HepG2 (cell line): Measurements from ENCODE around the gene CEBPA. TPM values are rescaled to one million over a fixed set of nuclear protein-coding genes. Genes with fewer than 3 reads are reported as not detected.

ENCODE experiments used
- ATAC-seq: fragments of 200-7000 bp; cut with Tn5 transposase; 3 replicates; pipeline ENCODE4 v1.9.1; 2020; ENCODE audit warnings: mild to moderate bottlenecking, moderate library complexity
- BruUV-seq: library from RNA; stranded (reverse); fragments of 400-500 nt; replicated peaks from 2 replicates; lab custom pipeline; 2021; lab: Mats Ljungman, UMichigan
- CTCF ChIA-PET: fragments of 300-600 bp; formaldehyde crosslinking; extraction: SDS; loops from one replicate; lab custom pipeline; 2021; ENCODE audit warnings: low total read pairs, inconsistent platforms, low intra/inter-chr PET ratio; lab: Yijun Ruan, JAX
- POLR2A ChIA-PET: fragments of 350-600 bp; sonication (Branson Sonifier 250); formaldehyde crosslinking; loops from one replicate; lab custom pipeline; 2020; ENCODE audit warnings: antibody characterized with exemption, inconsistent platforms; lab: Yijun Ruan, JAX
- DNase-seq: peaks from one replicate; pipeline ENCODE4 v3.0.0-alpha.2; 2015; ENCODE audit warnings: low spot score
- FAIRE-seq: peaks from 3 replicates; lab custom pipeline; 2011; peaks lifted over from hg19 to GRCh38; lab: Jason Lieb, UNC
- H2AFZ ChIP-seq: one replicate; pipeline ENCODE4 v1.6.1; 2011; ENCODE audit warnings: low read length, inconsistent platforms
- H3K27ac ChIP-seq: fragments of 300-600 bp; 3 replicates; pipeline ENCODE4 v1.8.0; 2011; ENCODE audit warnings: mixed run types, mild to moderate bottlenecking, mixed read lengths, low read length, inconsistent platforms; ENCODE audit not compliant: insufficient read depth; ENCODE audit errors: extremely low read length
- H3K27me3 ChIP-seq, 2 experiments: fragments of 200-600 bp in 1 of 2; 2 replicates in 1 of 2; 3 replicates in 1 of 2; pipeline versions ENCODE4 v1.6.0 to v1.8.0; 2011; ENCODE audit warnings: low read length in 2 of 2, mild to moderate bottlenecking in 2 of 2, moderate library complexity in 2 of 2, inconsistent platforms in 1 of 2; ENCODE audit not compliant: insufficient read depth in 2 of 2, control insufficient read depth in 1 of 2
- H3K36me3 ChIP-seq, 2 experiments: fragments of 200-600 bp in 1 of 2; replicated peaks in 1 of 2; 2 replicates in 1 of 2; 3 replicates in 1 of 2; pipeline versions ENCODE4 v1.5.1 to v1.8.0; 2011; ENCODE audit warnings: low read length in 2 of 2, inconsistent platforms in 1 of 2; ENCODE audit not compliant: insufficient read depth in 2 of 2, control insufficient read depth in 1 of 2
- H3K4me1 ChIP-seq: 2 replicates; pipeline ENCODE4 v1.5.1; 2012; ENCODE audit warnings: low read length, inconsistent platforms; ENCODE audit not compliant: insufficient read depth
- H3K4me2 ChIP-seq: 2 replicates; pipeline ENCODE4 v1.6.0; 2011; ENCODE audit warnings: low read depth, low read length, inconsistent platforms
- H3K4me3 ChIP-seq, 3 experiments: fragments of 200-600 bp in 1 of 3; sonication (generic), shearing (Covaris generic) in 1 of 3; replicated peaks in 1 of 3; 2 replicates each; pipeline ENCODE4 v1.5.1; 2011 to 2016; ENCODE audit warnings: low read length in 3 of 3, inconsistent platforms in 2 of 3, low read depth in 2 of 3, mild to moderate bottlenecking in 2 of 3, control low read depth in 1 of 3, mixed read lengths in 1 of 3; ENCODE audit not compliant: insufficient read depth in 1 of 3
- H3K79me2 ChIP-seq: one replicate; pipeline ENCODE4 v1.6.1; 2011; ENCODE audit warnings: low read length, inconsistent platforms; ENCODE audit not compliant: insufficient read depth
- H3K9ac ChIP-seq: 2 replicates; pipeline ENCODE4 v1.6.0; 2011; ENCODE audit warnings: mild to moderate bottlenecking, low read depth, low read length, inconsistent platforms; ENCODE audit not compliant: insufficient read depth
- H3K9me3 ChIP-seq: 2 replicates; pipeline ENCODE4 v1.5.1; 2012; ENCODE audit warnings: mild to moderate bottlenecking, low read length
- H4K20me1 ChIP-seq: 2 replicates; pipeline ENCODE4 v1.6.0; 2011; ENCODE audit warnings: inconsistent platforms, mild to moderate bottlenecking, low read length, moderate library complexity; ENCODE audit not compliant: insufficient read depth
- CREBL2 ChIP-seq: sonication (generic); formaldehyde crosslinking; IDR thresholded peaks from 2 replicates; pipeline ENCODE4 v1.8.1; 2023; ENCODE audit warnings: missing genetic modification reagents, mild to moderate bottlenecking, borderline replicate concordance
- KAT8 ChIP-seq: IDR thresholded peaks from 2 replicates; pipeline ENCODE4 v1.6.1; 2016; ENCODE audit warnings: missing genetic modification reagents, missing compliant biosample characterization
- REST ChIP-seq, 2 experiments: IDR thresholded peaks; 2 replicates each; pipeline ENCODE4 v1.6.1; 2011 to 2012; ENCODE audit warnings: low read length in 2 of 2, borderline replicate concordance in 1 of 2, low read depth in 1 of 2, mild to moderate bottlenecking in 1 of 2, moderate library complexity in 1 of 2
- ZBTB10 ChIP-seq: sonication (generic); formaldehyde crosslinking; IDR thresholded peaks from 2 replicates; pipeline ENCODE4 v1.4.0; 2020; ENCODE audit warnings: missing genetic modification reagents, borderline replicate concordance
- ZNF550 ChIP-seq: sonication (generic); formaldehyde crosslinking; IDR thresholded peaks from 2 replicates; pipeline ENCODE4 v1.4.0; 2020; ENCODE audit warnings: mild to moderate bottlenecking, missing genetic modification reagents, borderline replicate concordance
- WGBS: methylation state at CpG from one replicate; pipeline ENCODE4 v1.1.6; 2017; ENCODE audit warnings: low lambda C conversion rate; 5-methylcytosine and 5-hydroxymethylcytosine counted together
- in situ Hi-C: cut with HindIII; loops from 2 replicates; pipeline ENCODE4 v1.10.0; 2017; ENCODE audit warnings: low pct_unique_long_range_greater_than_20kb; ENCODE audit not compliant: extremely low pct_ligation_motif_present
- intact Hi-C: fragments of 100-400 bp; cut with micrococcal nuclease; formaldehyde crosslinking; loops from one replicate; pipeline ENCODE4 v1.10.0; 2022; ENCODE audit not compliant: unreplicated experiment
- polyA plus RNA-seq, 8 experiments: library from polyadenylated mRNA; depleted of rRNA in 3 of 8; stranded (reverse) in 7 of 8; unstranded in 1 of 8; fragments of >200 nt; fragmentation: Illumina TruSeq in 4 of 8; extraction: Trizol in 4 of 8; gene quantifications; 2 replicates each; pipeline versions ENCODE4 v1.2.1 to v1.2.3, GENCODE V29; 2011 to 2016; ENCODE audit warnings: low read depth in 4 of 8, missing spikeins in 1 of 8, mixed read lengths in 1 of 8; ENCODE audit not compliant: insufficient read depth in 1 of 8
- total RNA-seq, 5 experiments: library from RNA; depleted of rRNA; stranded (reverse); fragments of >200 nt; fragmentation: Illumina TruSeq; extraction: Trizol; gene quantifications; 2 replicates each; pipeline ENCODE4 v1.2.3, GENCODE V29; 2016; ENCODE audit warnings: low read depth in 1 of 5

CEBPA gene
- total and polyA plus RNA-seq, 2 of the 13 experiments (the other 11 are each of a cell fraction or from before 2014, with no cell fraction given), result 24.8 to 103 TPM

- H3K4me3 ChIP-seq, result no peak overlapping the region
- H3K27ac ChIP-seq, result no peak overlapping the region
- no peak overlapping the region for H3K9ac ChIP-seq
- no peak for FAIRE-seq
- H3K4me2 ChIP-seq, result no peak overlapping the region
- WGBS, result 100% methylated on average over 2 of the region's 2 CpGs
- in situ Hi-C loops, result no loop called here
- TF ChIP-seq REST (IDR thresholded peaks at IDR 0.05; ENCODE audit: borderline replicate concordance in 1 of 2, low read depth in 1 of 2, low read length in 2 of 2) (no peak), ZNF550 (CRISPR knock-in tag) (no peak), KAT8 (CRISPR knock-in tag) (no peak), CREBL2 (CRISPR knock-in tag) (no peak), ZBTB10 (CRISPR knock-in tag) (no peak)
- TF ChIP-seq, all 625 proteins: peak for 0
- ChIA-PET CTCF (no interaction called here), POLR2A (interaction anchor here (0.9 to 2.4 kb wide), 2 partner anchors 9 to 37 kb away, joined by 3 to 7 read pairs; no protein-coding TSS in a partner anchor)
- Histone ChIP-seq H3K27me3 (peaks cover 9 to 30% of the 10 kb centered on the region in 2 experiments; a peak in 4 of 5 replicates), H3K36me3 (no peaks in the 10 kb centered on the region), H4K20me1 (no peaks in the 10 kb centered on the region), H3K79me2 (no peaks in the 10 kb centered on the region), H3K4me1 (peaks cover 43% of the 10 kb centered on the region), H2AFZ (no peak overlapping the region), H3K9me3 (peaks cover 5% of the 10 kb centered on the region)
- DNase-seq (no peak), ATAC-seq (no peak)
- intact Hi-C loops, result no loop called here
- no TSS peak for BruUV-seq
Observed at GRCh38 chr19:33257828-33258227, 44.5 kb downstream of the CEBPA start.
